NB4 (cell line): Measurements from ENCODE around the gene SFTPB.
A peak's percentile ranks its signal among the peaks of the same experiment; 100 is the strongest.

Experiments
- DNase-seq: peaks from one replicate; pipeline ENCODE4 v3.0.0; 2010; ENCODE audit warnings: low read depth
- H3K4me3 ChIP-seq: one replicate; pipeline ENCODE4 v1.5.1; 2011; ENCODE audit warnings: mild to moderate bottlenecking, low read depth, low read length, moderate library complexity
- MAX ChIP-seq: IDR thresholded peaks from 2 replicates; pipeline ENCODE4 v1.6.1; 2011; ENCODE audit warnings: low read depth, low read length
- MYC ChIP-seq: IDR thresholded peaks from 2 replicates; pipeline ENCODE4 v1.6.1; 2011; ENCODE audit warnings: low read depth, low read length
- POLR2A ChIP-seq: IDR thresholded peaks from 2 replicates; pipeline ENCODE4 v1.6.1; 2011; ENCODE audit warnings: mild to moderate bottlenecking; ENCODE audit not compliant: insufficient read length; ENCODE audit errors: extremely low read depth
- TF ChIP-seq, protein P1 (sequence below): IDR thresholded peaks from one replicate; pipeline ENCODE4 v1.5.1; 2012; ENCODE audit warnings: low read depth, low read length

Gene SFTPB

DNA sequence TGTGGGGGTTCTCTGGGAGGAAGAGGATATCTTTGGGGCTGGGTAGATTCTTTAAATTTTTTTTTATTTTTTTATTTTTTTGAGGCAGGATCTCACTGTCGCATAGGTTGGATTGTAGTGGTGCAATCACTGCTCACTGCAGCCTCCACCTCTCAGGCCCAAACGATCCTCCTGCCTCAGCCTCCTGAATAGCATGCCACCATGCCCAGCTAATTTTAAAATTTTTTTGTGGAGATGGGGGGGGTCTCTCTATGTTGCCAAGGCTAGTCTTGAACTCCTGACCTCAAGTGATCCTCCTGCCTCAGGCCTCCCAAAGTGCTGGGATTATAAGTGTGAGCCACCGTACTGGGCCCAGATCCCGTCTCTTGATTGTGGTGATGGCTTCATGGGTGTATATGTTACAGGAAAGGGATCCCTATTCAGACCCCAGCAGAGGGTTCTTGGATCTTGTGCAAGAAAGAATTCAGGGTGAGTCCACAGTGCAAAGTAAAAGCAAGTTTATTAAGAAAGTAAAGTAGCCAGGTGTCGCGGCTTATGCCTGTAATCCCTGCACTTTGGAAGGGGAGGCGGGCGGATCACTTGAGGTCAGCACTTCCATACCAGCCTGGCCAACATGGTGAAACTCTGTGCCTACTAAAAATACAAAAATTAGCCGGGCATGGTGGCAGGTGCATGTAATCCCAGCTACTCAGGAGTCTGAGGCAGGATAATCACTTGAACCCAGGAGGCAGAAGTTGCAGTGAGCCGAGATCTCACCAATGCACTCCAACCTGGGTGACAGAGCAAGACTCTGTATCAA, 54.1 kb downstream of the SFTPB start:
- no peak for TF ChIP-seq MAX
- TF ChIP-seq MYC: no peak
- TF ChIP-seq, protein P1, sequence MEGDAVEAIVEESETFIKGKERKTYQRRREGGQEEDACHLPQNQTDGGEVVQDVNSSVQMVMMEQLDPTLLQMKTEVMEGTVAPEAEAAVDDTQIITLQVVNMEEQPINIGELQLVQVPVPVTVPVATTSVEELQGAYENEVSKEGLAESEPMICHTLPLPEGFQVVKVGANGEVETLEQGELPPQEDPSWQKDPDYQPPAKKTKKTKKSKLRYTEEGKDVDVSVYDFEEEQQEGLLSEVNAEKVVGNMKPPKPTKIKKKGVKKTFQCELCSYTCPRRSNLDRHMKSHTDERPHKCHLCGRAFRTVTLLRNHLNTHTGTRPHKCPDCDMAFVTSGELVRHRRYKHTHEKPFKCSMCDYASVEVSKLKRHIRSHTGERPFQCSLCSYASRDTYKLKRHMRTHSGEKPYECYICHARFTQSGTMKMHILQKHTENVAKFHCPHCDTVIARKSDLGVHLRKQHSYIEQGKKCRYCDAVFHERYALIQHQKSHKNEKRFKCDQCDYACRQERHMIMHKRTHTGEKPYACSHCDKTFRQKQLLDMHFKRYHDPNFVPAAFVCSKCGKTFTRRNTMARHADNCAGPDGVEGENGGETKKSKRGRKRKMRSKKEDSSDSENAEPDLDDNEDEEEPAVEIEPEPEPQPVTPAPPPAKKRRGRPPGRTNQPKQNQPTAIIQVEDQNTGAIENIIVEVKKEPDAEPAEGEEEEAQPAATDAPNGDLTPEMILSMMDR: no peak
- TF ChIP-seq POLR2A: no peak
- DNase-seq: no peak
- H3K4me3 ChIP-seq: no peak overlapping the region

DNA sequence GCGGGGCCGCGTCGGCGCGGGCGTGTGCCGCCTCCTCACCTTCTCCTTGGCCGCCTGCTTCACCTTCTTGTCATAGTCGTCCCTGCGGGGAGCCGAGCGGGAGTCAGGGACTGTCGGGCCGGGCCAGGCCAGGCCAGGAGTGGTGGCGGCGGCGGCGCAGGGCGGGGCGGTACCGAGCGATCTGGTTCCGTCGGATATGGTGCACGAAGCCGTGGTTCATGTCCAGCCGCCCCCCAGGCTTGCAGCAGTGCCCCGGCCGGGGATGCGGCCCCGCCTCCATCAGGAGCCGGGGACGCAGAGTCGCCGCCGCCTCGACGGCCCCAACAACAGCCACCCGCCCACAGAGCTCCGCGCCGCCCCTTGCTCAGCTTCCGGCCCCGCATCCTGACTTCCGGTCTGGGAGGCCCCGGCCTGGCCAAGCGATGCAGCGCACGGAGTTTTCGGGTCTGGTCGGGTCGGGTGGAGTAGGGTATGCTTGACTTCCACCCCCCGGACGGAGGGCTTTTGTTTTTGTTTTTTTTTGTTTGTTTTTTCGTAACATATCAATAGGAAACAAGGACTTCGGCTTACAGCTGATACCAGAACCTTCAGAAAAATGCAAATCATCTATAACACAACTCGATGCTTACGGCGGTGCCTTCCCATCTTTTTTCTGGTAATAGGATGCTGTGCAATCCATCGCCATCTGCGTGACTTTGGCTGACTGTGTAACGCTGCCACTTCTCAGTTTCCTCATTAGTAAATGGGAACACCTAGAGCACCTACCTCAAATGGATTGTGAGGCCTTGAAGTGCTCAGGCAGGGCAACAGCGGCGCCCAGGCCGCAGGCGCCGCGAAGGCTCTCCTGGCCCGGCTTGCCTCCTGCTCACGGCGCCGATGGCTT, 56.1 kb downstream of the SFTPB start, which contains the start of gene C2orf68:
Gene C2orf68, minus strand, starts transcription at position 362 of the 883 bp plus-strand sequence. Its CDS starts 82 bp downstream, at position 280.
- TF ChIP-seq POLR2A (peak; percentile 92), MAX (no peak)
- DNase-seq: peak; percentile 96
- peak within 1 kb of the TSS; percentile 92 for H3K4me3 ChIP-seq

DNA sequence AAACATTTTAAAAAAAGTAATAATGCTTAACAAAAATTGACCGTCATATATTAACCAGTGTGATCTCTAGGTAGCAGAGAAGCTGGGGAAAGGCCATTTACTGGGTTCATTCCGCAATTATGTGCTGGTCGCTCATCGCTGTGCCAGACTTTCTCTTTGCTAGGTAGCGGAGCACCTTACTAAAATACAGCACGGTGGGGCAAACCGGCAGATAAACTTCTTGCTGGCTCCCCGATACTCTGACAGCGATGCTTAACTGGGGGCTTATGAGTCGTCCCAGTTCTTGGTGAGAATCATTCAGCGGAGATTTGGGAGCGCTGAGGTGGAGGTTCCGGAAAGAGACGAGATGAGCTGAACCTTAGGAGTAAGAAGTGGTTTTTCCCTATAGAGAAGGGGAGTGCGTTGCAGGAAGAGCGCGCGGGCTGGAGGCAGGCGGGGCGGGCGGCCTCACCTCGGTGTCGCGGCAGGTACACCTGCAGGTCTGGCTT, 56.7 kb downstream of the SFTPB start:
- no peak for DNase-seq
- TF ChIP-seq MYC (no peak), MAX (no peak), POLR2A (no peak)
- TF ChIP-seq, protein P1: no peak

More for the DNA sequence above, 56.7 kb downstream of the SFTPB start:
- peak overlapping the region; percentile 92 for H3K4me3 ChIP-seq
